AG09309 (cell line): ENCODE data around the gene EXOC3.
"Not testable (repeated sequence)": the region's sequence is repeated elsewhere in the genome, so short reads cannot be mapped to it uniquely, and the experiment has no call there.

Experiments used
- DNase-seq: peaks from one replicate; pipeline ENCODE4 v3.0.0-alpha.2; 2010; ENCODE audit warnings: low read depth
- H3K4me3 ChIP-seq: 2 replicates; pipeline ENCODE4 v1.5.1; 2011; ENCODE audit warnings: mild to moderate bottlenecking, low read depth, low read length, moderate library complexity; ENCODE audit not compliant: control insufficient read depth
- CTCF ChIP-seq: IDR thresholded peaks from 2 replicates; pipeline ENCODE4 v1.5.1; 2011; ENCODE audit warnings: mild to moderate bottlenecking, low read depth, low read length, inconsistent platforms; ENCODE audit not compliant: insufficient read depth, control insufficient read depth; ENCODE audit errors: missing control alignments

EXOC3 gene

GRCh38 chr5:472076-472655, 29.2 kb downstream of the EXOC3 start:
- TF ChIP-seq CTCF = no peak
- H3K4me3 ChIP-seq = peak overlapping the region; percentile 63
- DNase-seq = no peak

GRCh38 chr5:472656-473550, 29.9 kb downstream of the EXOC3 start:
- DNase-seq = peak; percentile 17
- no peak for TF ChIP-seq CTCF
- H3K4me3 ChIP-seq = peak overlapping the region; percentile 86

DNA sequence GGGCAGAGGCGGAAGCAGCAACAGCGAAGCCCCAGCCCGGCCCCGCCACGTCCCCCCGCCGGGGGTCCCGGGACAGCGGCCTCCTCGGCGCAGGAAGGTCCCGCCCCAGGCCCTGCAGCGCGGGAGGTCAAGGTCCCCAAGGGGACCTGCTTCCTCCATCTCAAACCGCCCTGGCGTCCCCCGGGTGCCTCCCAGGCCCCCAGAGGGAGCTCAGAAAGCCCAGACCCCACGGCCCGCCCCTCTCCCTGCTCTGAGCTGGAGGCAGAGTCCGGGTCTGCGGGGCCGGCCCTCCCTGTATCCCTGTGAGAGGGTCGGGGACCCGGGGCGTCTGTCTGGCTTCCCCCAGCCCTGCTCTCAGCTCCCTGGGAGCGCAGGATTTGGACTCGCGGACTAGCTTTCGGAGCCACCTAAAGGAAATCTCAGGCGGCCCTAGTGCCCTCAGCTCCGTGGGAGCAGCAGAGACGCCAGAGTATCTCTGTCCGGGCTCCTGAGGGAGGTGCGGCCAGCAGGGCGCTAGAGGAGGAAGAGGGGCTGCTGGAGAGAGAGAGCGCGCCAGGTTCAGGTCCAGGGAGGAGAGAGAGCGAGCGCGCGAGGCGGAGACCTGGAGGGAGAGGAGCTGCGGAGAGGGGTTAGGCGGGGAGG, 30.7 kb downstream of the EXOC3 start:
- H3K4me3 ChIP-seq = peak overlapping the region; percentile 86
- TF ChIP-seq CTCF = no peak
- peak; percentile 3 for DNase-seq

DNA sequence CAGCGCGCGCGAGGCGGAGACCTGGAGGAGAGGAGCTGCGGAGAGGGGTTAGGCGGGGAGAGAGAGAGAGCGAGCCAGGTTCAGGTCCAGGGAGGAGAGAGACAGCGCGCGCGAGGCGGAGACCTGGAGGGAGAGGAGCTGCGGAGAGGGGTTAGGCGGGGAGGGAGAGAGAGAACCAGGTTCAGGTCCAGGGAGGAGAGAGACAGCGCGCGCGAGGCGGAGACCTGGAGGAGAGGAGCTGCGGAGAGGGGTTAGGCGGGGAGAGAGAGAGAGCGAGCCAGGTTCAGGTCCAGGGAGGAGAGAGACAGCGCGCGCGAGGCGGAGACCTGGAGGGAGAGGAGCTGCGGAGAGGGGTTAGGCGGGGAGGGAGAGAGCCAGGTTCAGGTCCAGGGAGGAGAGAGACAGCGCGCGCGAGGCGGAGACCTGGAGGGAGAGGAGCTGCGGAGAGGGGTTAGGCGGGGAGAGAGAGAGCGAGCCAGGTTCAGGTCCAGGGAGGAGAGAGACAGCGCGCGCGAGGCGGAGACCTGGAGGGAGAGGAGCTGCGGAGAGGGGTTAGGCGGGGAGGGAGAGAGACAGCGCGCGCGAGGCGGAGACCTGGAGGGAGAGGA, 31.4 kb downstream of the EXOC3 start:
- not testable (repeated sequence) for DNase-seq
- H3K4me3 ChIP-seq = peak overlapping the region; percentile 86

GRCh38 chr5:474840-475661, 32.1 kb downstream of the EXOC3 start:
- TF ChIP-seq CTCF = no peak
- DNase-seq = no peak
- H3K4me3 ChIP-seq = peak overlapping the region; percentile 86

DNA sequence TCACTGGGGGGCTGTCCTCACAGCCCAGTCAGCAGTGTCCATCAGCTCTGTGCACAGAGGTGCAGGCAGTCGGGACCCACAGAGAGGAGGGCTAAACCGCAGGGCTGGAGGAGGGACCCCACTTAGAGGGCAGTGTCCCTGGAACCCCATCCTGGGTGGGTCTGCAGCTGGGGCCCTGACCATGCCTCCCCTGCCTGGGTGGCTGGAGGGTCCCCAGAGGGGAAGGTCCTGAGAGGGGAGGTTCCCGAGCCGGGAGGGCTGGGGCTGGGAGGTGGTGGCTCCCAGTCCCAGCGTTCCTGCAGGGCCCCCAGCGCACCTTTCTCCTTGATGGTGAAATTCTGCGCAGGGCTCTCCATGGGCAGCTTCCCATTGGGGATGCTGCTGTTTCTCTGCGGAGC, 32.7 kb downstream of the EXOC3 start:
- no peak overlapping the region for H3K4me3 ChIP-seq
- no peak for TF ChIP-seq CTCF
- DNase-seq = no peak
